NCI-H774 (cell line): ENCODE data around the gene TMEM161A.

Source experiments
- DNase-seq: peaks from one replicate; lab custom pipeline; 2025; lab: John Stamatoyannopoulos, UW

TMEM161A gene

GRCh38 chr19:19096641-19097627 lies 41.3 kb downstream of the TMEM161A start:
- DNase-seq: no peak

GRCh38 chr19:19095691-19096090 lies 42.6 kb downstream of the TMEM161A start:
- DNase-seq: no peak

- DNase-seq: no peak
Measured at GRCh38 chr19:19094513-19094912, 43.8 kb downstream of the TMEM161A start.

GRCh38 chr19:19087676-19088075 lies 50.6 kb downstream of the TMEM161A start:
- DNase-seq: no peak

- DNase-seq: no peak
Measured at GRCh38 chr19:19083413-19084178, 54.7 kb downstream of the TMEM161A start.

- DNase-seq: no peak
Measured at GRCh38 chr19:19081642-19082151, 56.6 kb downstream of the TMEM161A start.

- no peak for DNase-seq
Measured at GRCh38 chr19:19079571-19079970, 58.7 kb downstream of the TMEM161A start.

- DNase-seq: no peak
Measured at GRCh38 chr19:19078801-19079200, 59.5 kb downstream of the TMEM161A start.

- no peak for DNase-seq
Measured at GRCh38 chr19:19077103-19077502, 61.2 kb downstream of the TMEM161A start.

- DNase-seq: no peak
Measured at GRCh38 chr19:19076476-19076875, 61.8 kb downstream of the TMEM161A start.

GRCh38 chr19:19075126-19075525 lies 63.2 kb downstream of the TMEM161A start:
- DNase-seq: no peak

- DNase-seq: no peak
Measured at GRCh38 chr19:19074196-19074882, 63.9 kb downstream of the TMEM161A start.

GRCh38 chr19:19071897-19072296 lies 66.4 kb downstream of the TMEM161A start:
- DNase-seq: no peak
